ENCODE results near the gene SLC38A10. TPM values are rescaled to one million over a fixed set of nuclear protein-coding genes. Genes with fewer than 3 reads are reported as not detected.

SLC38A10 gene
- polyA plus RNA-seq, 1 donor (not counting 4 experiments of a cell fraction or from before 2014, with no cell fraction given): 16.8 TPM

DNA sequence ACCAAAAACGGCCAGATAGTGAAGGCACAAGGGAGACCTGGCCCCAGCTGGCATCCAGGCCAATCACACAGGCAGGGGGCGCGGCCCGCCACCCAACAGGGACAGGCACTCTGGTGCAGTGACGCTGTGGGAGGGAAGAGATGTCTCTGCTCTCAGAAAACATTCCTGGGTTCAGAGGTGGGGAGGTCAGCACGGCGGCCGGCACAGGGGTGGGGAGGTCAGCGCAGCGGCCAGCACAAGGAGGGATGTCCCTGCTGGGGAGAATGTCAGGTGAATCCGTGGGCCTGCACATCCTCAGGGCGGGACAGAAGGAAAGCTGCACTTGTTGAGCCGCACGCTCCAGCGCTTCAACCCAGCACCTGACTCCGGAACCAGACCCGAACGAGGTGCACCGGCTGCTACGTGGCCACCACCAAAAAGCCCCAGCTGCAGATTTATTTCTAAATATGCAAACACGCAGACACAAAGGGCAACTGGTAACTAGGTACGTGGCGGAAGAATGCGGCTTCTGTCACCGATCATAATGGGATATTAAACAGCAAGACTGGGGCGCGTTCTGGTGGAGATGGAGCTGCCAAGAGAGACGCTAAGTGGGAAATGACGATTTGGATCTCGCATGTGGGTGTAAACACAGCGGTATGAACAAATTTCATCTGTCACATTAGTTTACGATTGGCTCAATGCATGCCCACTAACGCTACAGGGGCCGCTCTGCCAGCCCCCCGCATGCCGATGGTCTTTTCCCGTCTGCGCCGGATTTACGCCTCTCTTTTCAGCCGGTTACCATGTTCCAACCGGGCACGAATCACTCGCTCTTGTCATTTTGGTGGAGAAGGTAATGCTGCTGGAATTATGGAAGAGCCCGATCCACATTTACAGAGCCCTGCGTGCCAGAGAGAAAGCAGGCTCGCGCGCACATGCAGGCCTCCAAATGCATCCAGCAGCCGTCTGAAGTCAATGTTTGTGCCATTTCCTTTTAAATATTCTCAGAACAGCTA, 15.5 kb downstream of the SLC38A10 start:
- dilution Hi-C loops (cut with MboI; ENCODE audit: extremely low pct_ligation_motif_present, low sequenced_read_pairs): no loop called here
- Histone ChIP-seq H3K4me2 (ENCODE audit: control insufficient read depth, extremely low read depth, insufficient read depth, low read depth, low read length) (no peak overlapping the region), H3K9me3 (ENCODE audit: control insufficient read depth, low read depth, low read length) (no peaks in the 10 kb centered on the region), H3K36me3 (ENCODE audit: control insufficient read depth in 2 of 2, extremely low read depth in 1 of 2, insufficient read depth in 2 of 2, low read length in 2 of 2) (peaks cover 15 to 22% of the 10 kb centered on the region in 2 experiments), H3K79me2 (ENCODE audit: control insufficient read depth, insufficient read depth, low read length) (no peaks in the 10 kb centered on the region), H3K4me3 (ENCODE audit: control insufficient read depth in 2 of 3, extremely low read depth in 1 of 3, insufficient read depth in 2 of 3, low read depth in 1 of 3, low read length in 3 of 3) (no peak overlapping the region), H3K9ac (ENCODE audit: control insufficient read depth, extremely low read depth, insufficient read depth, low read length) (no peak overlapping the region), H2AFZ (ENCODE audit: control insufficient read depth, low read length) (no peak overlapping the region), H3K27me3 (ENCODE audit: control insufficient read depth, extremely low read depth, insufficient read depth, low read length) (no peaks in the 10 kb centered on the region), H3K9me1 (ENCODE audit: control insufficient read depth, extremely low read depth, insufficient read depth, low read length) (no peaks in the 10 kb centered on the region), H4K20me1 (ENCODE audit: control insufficient read depth, extremely low read depth, insufficient read depth, low read length) (no peaks in the 10 kb centered on the region), H3K27ac (ENCODE audit: control insufficient read depth, insufficient read depth, low read length) (no peak overlapping the region), H3K4me1 (ENCODE audit: control insufficient read depth, extremely low read depth, insufficient read depth, low read length) (no peaks in the 10 kb centered on the region)
- DNase-seq (ENCODE audit: low read depth, low spot score): no peak
- TF ChIP-seq, protein P1, sequence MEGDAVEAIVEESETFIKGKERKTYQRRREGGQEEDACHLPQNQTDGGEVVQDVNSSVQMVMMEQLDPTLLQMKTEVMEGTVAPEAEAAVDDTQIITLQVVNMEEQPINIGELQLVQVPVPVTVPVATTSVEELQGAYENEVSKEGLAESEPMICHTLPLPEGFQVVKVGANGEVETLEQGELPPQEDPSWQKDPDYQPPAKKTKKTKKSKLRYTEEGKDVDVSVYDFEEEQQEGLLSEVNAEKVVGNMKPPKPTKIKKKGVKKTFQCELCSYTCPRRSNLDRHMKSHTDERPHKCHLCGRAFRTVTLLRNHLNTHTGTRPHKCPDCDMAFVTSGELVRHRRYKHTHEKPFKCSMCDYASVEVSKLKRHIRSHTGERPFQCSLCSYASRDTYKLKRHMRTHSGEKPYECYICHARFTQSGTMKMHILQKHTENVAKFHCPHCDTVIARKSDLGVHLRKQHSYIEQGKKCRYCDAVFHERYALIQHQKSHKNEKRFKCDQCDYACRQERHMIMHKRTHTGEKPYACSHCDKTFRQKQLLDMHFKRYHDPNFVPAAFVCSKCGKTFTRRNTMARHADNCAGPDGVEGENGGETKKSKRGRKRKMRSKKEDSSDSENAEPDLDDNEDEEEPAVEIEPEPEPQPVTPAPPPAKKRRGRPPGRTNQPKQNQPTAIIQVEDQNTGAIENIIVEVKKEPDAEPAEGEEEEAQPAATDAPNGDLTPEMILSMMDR (optimal IDR thresholded peaks at IDR 0.05 in 1 of 3, IDR thresholded peaks at IDR 0.05 in 1 of 3, conservative IDR thresholded peaks at IDR 0.05 in 1 of 3; ENCODE audit: extremely low read depth in 1 of 3, insufficient read depth in 2 of 3, low read length in 3 of 3): no peak
- no peak for TF ChIP-seq EZH2 (IDR thresholded peaks at IDR 0.05; ENCODE audit: low read length)
- no peak for FAIRE-seq

DNA sequence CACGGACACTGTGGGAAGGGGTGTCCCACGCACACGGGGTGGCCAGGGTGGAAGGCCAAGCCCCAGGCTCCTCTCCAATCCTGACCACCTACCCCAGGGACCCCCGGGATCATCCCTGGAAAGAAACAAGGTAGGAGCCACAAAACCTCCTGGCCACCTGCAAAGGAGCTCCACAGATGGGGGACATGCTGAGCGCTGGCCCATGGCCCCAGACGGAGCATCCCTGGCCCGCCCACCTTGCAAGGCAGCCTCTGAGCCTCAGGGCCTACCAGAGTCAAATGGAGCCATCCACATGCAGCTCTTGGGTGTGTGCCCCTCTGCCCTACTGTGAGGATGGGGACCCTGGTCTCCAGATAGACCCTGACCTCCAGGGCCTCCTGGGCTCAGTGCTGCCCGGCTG, 16.3 kb downstream of the SLC38A10 start:
- Histone ChIP-seq H3K27ac (ENCODE audit: control insufficient read depth, insufficient read depth, low read length) (no peak overlapping the region), H3K4me1 (ENCODE audit: control insufficient read depth, extremely low read depth, insufficient read depth, low read length) (no peaks in the 10 kb centered on the region), H3K36me3 (ENCODE audit: control insufficient read depth in 2 of 2, extremely low read depth in 1 of 2, insufficient read depth in 2 of 2, low read length in 2 of 2) (peaks cover 15 to 29% of the 10 kb centered on the region in 2 experiments), H3K9me1 (ENCODE audit: control insufficient read depth, extremely low read depth, insufficient read depth, low read length) (no peaks in the 10 kb centered on the region), H2AFZ (ENCODE audit: control insufficient read depth, low read length) (no peak overlapping the region), H3K4me3 (ENCODE audit: control insufficient read depth in 2 of 3, extremely low read depth in 1 of 3, insufficient read depth in 2 of 3, low read depth in 1 of 3, low read length in 3 of 3) (no peak overlapping the region), H3K9ac (ENCODE audit: control insufficient read depth, extremely low read depth, insufficient read depth, low read length) (no peak overlapping the region), H3K79me2 (ENCODE audit: control insufficient read depth, insufficient read depth, low read length) (no peaks in the 10 kb centered on the region), H3K9me3 (ENCODE audit: control insufficient read depth, low read depth, low read length) (no peaks in the 10 kb centered on the region), H3K27me3 (ENCODE audit: control insufficient read depth, extremely low read depth, insufficient read depth, low read length) (no peaks in the 10 kb centered on the region), H3K4me2 (ENCODE audit: control insufficient read depth, extremely low read depth, insufficient read depth, low read depth, low read length) (no peak overlapping the region), H4K20me1 (ENCODE audit: control insufficient read depth, extremely low read depth, insufficient read depth, low read length) (no peaks in the 10 kb centered on the region)
- TF ChIP-seq, protein P1 (optimal IDR thresholded peaks at IDR 0.05 in 1 of 3, IDR thresholded peaks at IDR 0.05 in 1 of 3, conservative IDR thresholded peaks at IDR 0.05 in 1 of 3; ENCODE audit: extremely low read depth in 1 of 3, insufficient read depth in 2 of 3, low read length in 3 of 3): no peak
- no peak for TF ChIP-seq EZH2 (IDR thresholded peaks at IDR 0.05; ENCODE audit: low read length)
- dilution Hi-C loops (cut with MboI; ENCODE audit: extremely low pct_ligation_motif_present, low sequenced_read_pairs): no loop called here
- DNase-seq (ENCODE audit: low read depth, low spot score) (no peak), FAIRE-seq (no peak)
